Mesenteric fat pad (tissue), 1 donor: Measurements from ENCODE around the gene THAP10. TPM values are rescaled to one million over a fixed set of nuclear protein-coding genes. Genes with fewer than 3 reads are reported as not detected.
"Not testable (repeated sequence)": the region's sequence is repeated elsewhere in the genome, so short reads cannot be mapped to it uniquely, and the experiment has no call there.

ENCODE experiments used
- DNase-seq: peaks from one replicate; pipeline ENCODE4 v3.0.0-alpha.2; 2020; ENCODE audit warnings: low spot score
- total RNA-seq: library from RNA; stranded (reverse); fragmentation: NEBNext Ultra II Directional; extraction: Animal tissue kit (Norgen Biotek cat#: 25700); gene quantifications from one replicate; pipeline ENCODE4 v1.2.1, GENCODE V29; 2021
- donor health status: DM: yes; HTN: yes; CAD: no.

Gene THAP10
- total RNA-seq, 1 donor from 2014 or later = 1.0 TPM

GRCh38 chr15:70879401-70879800 is 12.8 kb downstream of the THAP10 start:
- DNase-seq = no peak

DNA sequence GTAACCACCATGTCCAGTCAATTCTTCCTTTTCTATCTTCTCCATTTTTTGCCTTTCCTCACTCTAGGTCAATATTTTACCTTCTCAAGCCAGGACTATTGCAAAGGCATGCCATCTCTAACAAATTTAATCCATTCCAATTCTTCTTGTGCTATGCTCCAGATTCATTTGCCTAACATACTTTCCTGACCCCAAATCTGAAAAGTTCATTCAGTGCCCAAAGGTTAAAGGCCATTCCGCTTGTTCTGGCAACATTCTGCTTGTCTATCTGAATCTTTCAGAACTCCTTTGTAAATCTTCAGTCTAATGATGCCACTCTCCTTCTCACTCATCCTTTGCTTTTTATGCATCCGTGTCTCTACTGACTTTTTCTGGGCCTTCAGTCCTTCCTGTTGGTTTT is 15.6 kb downstream of the THAP10 start:
- no peak for DNase-seq

DNA sequence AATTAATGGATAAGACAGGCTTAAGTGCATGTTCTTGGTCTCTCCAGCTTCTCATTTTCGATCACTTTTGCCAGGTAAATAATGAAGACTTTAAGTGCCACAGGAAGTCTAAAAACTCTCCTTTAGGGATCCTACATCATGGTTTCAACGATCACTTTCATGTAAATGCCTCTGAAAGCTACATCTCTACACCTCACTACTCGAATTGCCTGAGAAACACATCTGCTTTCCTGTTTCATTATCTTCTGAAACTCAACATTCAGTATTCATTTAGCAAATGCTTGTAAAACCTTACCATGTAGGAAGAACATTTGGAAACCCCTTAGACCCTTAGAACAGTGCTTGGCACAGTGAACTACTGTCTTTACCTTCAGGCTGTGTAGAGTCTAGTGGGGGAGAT is 16.2 kb downstream of the THAP10 start:
- no peak for DNase-seq

GRCh38 chr15:70875001-70875782 is 17.0 kb downstream of the THAP10 start:
- DNase-seq = no peak

DNA sequence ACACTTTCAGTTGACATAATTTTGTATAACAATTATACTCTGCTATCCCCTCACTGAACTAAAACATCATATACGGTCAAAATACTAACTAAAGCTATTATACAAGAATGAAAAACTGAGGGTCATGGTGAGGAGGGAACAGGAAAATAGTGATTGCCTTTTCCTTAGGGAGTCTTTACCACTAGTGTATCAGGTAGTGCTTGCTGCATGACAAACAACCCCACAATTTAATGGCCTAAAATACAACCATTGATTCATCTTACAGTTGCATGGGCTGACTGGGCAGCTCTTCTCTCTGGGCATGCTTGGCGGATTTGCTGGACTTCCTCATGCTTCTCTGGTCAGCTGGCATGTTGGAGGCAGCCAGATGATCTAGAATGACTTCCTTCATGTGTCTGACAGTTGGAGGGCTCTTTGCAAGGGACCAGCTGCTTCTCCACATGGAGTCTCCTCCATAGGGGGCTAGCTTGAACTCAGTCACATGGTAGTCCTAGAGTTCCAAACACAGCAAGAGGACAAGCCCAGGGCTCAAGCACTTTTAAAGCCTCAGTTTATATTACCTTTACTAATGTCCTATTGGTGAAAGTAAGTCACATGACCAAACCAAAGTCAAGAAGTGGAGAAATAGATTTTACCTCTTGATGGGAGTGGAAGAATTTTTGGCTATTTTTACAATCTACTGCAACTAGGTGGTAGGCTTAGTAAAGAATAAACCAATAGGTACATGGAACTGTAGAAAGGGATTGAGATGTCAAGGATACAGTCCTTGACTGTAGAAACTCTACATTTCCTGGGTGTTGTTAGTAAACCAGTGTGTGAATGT is 18.8 kb downstream of the THAP10 start:
- DNase-seq = no peak

DNA sequence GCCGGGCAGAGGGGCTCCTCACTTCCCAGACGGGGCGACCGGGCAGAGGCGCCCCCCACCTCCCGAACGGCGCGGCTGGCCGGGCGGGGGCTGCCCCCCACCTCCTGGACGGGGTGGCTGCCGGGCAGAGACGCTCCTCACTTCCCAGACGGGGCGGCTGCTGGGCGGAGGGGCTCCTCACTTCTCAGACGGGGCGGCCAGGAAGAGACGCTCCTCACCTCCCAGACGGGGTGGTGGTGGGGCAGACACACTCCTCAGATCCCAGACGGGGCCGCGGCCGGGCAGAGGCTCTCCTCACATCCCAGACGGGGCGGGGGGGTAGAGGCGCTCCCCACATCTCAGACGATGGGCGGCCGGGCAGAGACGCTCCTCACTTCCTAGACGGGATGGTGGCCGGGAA is 20.7 kb downstream of the THAP10 start:
- not testable (repeated sequence) for DNase-seq

GRCh38 chr15:70870051-70870450 is 22.2 kb downstream of the THAP10 start:
- no peak for DNase-seq

DNA sequence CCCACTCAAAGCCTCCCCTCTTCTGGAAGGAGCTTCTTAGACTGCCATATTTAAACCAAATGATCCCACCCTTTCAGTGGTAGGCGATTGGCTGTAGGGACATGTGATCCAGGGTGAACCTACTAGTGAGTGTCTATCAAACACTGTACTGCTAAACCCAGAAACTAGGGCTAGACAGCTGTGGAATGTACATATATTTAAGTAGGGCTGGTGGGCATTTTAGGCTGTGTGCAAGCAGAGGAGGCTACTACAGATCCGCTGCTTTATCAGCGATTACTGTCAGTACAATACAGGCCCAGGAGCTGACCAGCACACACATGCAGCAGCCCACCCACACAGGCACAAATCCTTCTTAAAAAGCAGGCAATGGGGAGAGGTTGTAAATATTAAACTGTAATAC is 22.9 kb downstream of the THAP10 start:
- no peak for DNase-seq

DNA sequence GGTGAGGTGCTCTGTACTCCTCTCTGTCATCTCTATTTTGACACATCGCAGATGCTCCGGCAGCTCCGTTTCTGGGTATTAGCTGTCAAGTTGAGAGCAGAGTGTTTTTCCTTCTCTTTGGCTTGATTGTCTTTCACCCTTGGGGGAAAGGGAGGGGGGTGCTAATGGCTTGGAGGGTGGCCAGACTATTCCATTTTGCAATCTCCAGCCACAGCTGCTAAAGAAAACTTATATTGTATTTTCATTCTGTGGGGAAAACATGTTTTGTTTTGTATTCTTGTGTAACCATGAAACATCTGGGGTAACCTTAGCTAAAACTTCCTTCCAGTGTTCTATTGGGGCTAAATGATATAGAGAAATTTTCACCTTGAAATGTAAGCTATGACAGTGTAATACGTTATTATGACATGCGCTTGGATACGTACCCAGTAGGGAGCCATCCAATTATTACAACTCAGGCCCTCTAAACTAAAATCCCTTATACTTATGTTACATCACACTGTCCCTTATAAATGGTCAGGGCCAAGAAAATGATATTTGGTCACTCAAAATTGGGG is 24.2 kb downstream of the THAP10 start:
- no peak for DNase-seq

- DNase-seq = no peak
Measured at GRCh38 chr15:70866982-70867641, 25.1 kb downstream of the THAP10 start.

DNA sequence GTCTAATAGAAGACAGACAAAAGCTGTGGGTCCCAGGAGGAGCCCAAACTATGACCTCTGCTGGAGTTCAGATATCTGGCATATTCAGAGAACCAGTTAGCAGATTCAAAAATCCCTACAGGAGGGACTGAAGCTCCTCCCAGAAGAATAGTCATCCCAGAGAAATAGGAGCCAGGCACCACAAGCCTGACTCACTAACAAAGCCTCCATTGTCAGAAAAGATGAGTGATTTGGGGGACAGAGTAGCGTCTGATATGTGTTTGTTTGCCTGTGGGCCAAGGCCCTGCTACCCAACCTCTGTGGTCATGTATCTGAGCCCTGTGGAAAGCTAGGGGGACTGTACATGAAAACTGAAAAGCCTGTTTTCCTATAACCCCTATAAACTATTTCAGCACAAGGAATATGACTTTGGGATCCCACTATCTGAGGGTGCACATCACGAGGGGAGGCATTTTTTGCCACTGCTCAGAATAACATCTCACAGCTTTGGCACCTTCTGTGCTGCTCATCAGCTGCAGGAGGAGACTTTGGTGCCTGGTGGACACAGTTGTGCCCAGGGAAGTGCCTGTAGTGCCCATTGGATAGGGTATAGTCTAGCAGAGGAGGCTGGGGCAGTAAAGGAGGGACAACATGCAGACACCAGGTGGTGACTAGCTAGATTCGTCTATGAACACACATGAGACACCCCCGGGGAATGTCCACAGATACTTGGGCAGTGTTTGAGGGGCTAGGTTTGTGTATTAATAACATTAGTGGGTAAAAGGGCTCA is 28.6 kb downstream of the THAP10 start:
- no peak for DNase-seq

- no peak for DNase-seq
Measured at GRCh38 chr15:70859998-70860397, 32.2 kb downstream of the THAP10 start.

DNA sequence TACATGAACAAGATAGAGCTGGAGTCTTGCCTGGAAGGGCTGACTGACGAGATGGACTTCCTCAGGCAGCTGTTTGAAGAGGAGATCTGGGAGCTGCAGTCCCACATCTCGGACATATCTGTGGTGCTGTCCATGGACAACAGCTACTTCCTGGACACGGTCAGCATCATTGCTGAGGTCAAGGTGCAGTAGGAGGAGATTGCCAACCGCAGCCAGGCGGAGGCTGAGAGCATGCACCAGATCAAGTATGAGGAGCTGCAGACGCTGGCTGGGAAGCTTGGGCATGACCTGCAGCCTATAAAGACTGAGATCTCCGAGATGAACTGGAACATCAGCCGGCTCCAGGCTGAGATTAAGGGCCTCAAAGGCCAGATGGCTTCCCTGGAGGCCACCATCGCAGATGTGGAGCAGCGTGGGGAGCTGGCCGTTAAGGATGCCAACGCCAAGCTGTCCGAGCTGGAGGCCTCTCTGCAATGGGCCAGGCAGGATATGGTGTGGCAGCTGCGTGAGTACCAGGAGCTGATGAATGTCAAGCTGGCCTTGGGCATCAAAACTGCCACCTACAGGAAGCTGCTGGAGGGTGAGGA is 32.8 kb downstream of the THAP10 start:
- DNase-seq = no peak

GRCh38 chr15:70858614-70859321 is 33.5 kb downstream of the THAP10 start:
- not testable (repeated sequence) for DNase-seq

DNA sequence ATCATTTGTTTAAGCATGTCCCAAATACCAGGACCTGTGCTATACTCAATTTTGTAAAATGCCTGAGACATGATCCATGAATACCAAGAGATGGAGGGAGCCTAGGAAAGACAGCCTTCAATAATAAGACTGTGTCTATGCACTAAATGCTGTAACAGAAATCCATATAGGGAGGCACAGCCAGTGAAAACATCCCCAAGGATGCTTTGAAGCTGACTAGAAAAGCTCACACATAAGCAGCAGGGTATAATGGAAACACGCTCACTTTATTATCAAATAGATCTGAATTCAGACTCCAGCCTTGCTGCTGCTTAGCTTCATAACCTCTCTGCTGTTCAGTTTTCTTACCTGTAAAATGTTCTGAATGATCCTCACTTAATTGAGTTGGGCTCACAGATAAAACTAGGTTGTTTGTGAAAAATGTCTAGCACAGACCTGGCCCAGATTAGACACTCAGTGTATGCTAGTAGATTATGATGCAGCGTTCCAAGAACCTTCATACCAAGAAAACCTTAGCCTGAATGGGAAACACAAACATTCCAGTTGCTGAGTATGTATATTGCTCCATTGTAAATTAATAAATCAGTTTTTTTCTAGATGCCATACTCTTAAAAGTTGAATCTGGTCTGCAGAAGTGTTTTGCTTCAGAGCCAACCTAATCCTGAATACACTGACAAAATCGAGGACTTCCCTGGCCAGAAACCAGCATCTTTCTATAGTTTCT is 34.5 kb downstream of the THAP10 start:
- DNase-seq = no peak

GRCh38 chr15:70856884-70857561 is 35.2 kb downstream of the THAP10 start:
- DNase-seq = no peak

DNA sequence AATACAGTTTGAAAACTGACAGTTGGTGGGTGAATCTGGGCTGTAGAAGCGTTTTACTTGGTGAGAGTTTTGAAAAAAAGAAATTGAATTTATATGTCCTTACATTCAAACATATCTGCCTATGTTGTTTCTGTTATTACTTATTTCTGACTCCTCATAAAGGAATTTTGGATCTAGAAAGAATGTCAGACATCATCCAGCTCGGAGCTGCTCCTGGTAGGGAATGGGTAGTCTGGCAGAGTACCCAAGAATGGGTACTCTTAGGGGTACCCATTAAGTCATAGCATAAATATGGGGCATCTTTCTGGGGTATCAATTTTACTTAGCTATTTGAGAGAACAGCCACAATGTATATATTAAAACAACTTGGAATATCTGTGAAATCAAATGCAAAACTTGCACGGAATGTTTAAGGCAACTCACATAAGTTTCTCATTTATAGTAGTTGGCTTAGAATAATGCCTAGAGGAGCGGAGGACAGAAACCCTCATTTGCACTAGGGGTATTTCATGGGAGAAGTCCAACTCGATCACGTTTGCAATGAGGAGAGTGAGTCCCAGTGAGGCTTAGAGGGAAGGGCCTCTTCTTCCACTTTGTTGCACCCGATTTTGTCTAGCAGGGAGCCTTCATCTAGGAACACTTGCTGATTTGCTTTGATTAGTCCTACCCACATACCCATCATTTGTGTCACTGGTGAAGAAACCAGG is 35.9 kb downstream of the THAP10 start:
- DNase-seq = no peak

- no peak for DNase-seq
Measured at GRCh38 chr15:70855764-70856163, 36.5 kb downstream of the THAP10 start.
